Left ventricle myocardium inferior (tissue), 1 donor: ENCODE data around the gene CFAP99. TPM values are rescaled to one million over a fixed set of nuclear protein-coding genes. Genes with fewer than 3 reads are reported as not detected.

ENCODE experiments used
- DNase-seq: peaks from one replicate; pipeline ENCODE4 v3.0.0-alpha.2; 2020
- H3K27ac ChIP-seq: fragments of 200-600 bp; replicated peaks from 2 replicates; pipeline ENCODE4 v1.8.0; 2021
- H3K27me3 ChIP-seq: fragments of 200-600 bp; 2 replicates; pipeline ENCODE4 v1.8.0; 2021; ENCODE audit warnings: low read depth
- H3K36me3 ChIP-seq: fragments of 200-600 bp; 2 replicates; pipeline ENCODE4 v1.8.0; 2021
- H3K4me1 ChIP-seq: fragments of 200-600 bp; 2 replicates; pipeline ENCODE4 v1.8.0; 2021
- H3K4me3 ChIP-seq: fragments of 200-600 bp; 2 replicates; pipeline ENCODE4 v1.8.0; 2021; ENCODE audit warnings: mild to moderate bottlenecking, moderate library complexity
- H3K9me3 ChIP-seq: fragments of 200-600 bp; replicated peaks from 2 replicates; pipeline ENCODE4 v1.8.0; 2021
- CTCF ChIP-seq: fragments of 200-600 bp; IDR thresholded peaks from 2 replicates; pipeline ENCODE4 v1.8.0; 2021; ENCODE audit warnings: antibody characterized with exemption, mild to moderate bottlenecking, borderline replicate concordance
- intact Hi-C: fragments of 100-400 bp; cut with micrococcal nuclease; formaldehyde crosslinking; loops from one replicate; pipeline ENCODE4 v1.11.0; 2022
- total RNA-seq: library from RNA; stranded (reverse); fragmentation: NEBNext Ultra II Directional; extraction: Animal tissue kit (Norgen Biotek cat#: 25700); gene quantifications from one replicate; pipeline ENCODE4 v1.2.1, GENCODE V29; 2021
- donor health status: DM: no; HTN: yes; CAD: no; lungs with severe emphysema.

CFAP99 gene
- total RNA-seq, 1 donor from 2014 or later = not detected

GRCh38 chr4:2457481-2458295 lies 38.9 kb downstream of the CFAP99 start:
- no peak overlapping the region for H3K4me3 ChIP-seq
- DNase-seq = no peak
- no peak for TF ChIP-seq CTCF
- H3K27me3 ChIP-seq = peaks cover 13% of the 10 kb centered on the region
- H3K27ac ChIP-seq = no peak overlapping the region
- no peaks in the 10 kb centered on the region for H3K36me3 ChIP-seq
- peaks cover 8% of the 10 kb centered on the region for H3K4me1 ChIP-seq
- H3K9me3 ChIP-seq = no peaks in the 10 kb centered on the region
- intact Hi-C loops = no loop called here

- peaks cover 14% of the 10 kb centered on the region for H3K4me1 ChIP-seq
- no peak overlapping the region for H3K4me3 ChIP-seq
- no peak for DNase-seq
- no peak for TF ChIP-seq CTCF
- no peaks in the 10 kb centered on the region for H3K36me3 ChIP-seq
- intact Hi-C loops = no loop called here
- H3K9me3 ChIP-seq = no peaks in the 10 kb centered on the region
- H3K27me3 ChIP-seq = peaks cover 13% of the 10 kb centered on the region
- no peak overlapping the region for H3K27ac ChIP-seq
These were observed 40.1 kb downstream of the CFAP99 start for GRCh38 chr4:2458546-2459491.

- intact Hi-C loops = no loop called here
- H3K4me1 ChIP-seq = peaks cover 14% of the 10 kb centered on the region
- no peaks in the 10 kb centered on the region for H3K9me3 ChIP-seq
- no peak for TF ChIP-seq CTCF
- H3K36me3 ChIP-seq = no peaks in the 10 kb centered on the region
- no peak overlapping the region for H3K27ac ChIP-seq
- no peak for DNase-seq
- peaks cover 13% of the 10 kb centered on the region for H3K27me3 ChIP-seq
- H3K4me3 ChIP-seq = no peak overlapping the region
These were observed 41.0 kb downstream of the CFAP99 start for GRCh38 chr4:2459589-2460349.

GRCh38 chr4:2461246-2461960 lies 42.6 kb downstream of the CFAP99 start:
- Histone ChIP-seq H3K9me3 (no peaks in the 10 kb centered on the region), H3K4me1 (peaks cover 14% of the 10 kb centered on the region), H3K36me3 (no peaks in the 10 kb centered on the region), H3K27me3 (peaks cover 13% of the 10 kb centered on the region), H3K27ac (no peak overlapping the region), H3K4me3 (no peak overlapping the region)
- no peak for TF ChIP-seq CTCF
- no peak for DNase-seq
- intact Hi-C loops = no loop called here
